ENCODE results near the gene NAT8L.

The NAT8L gene

DNA sequence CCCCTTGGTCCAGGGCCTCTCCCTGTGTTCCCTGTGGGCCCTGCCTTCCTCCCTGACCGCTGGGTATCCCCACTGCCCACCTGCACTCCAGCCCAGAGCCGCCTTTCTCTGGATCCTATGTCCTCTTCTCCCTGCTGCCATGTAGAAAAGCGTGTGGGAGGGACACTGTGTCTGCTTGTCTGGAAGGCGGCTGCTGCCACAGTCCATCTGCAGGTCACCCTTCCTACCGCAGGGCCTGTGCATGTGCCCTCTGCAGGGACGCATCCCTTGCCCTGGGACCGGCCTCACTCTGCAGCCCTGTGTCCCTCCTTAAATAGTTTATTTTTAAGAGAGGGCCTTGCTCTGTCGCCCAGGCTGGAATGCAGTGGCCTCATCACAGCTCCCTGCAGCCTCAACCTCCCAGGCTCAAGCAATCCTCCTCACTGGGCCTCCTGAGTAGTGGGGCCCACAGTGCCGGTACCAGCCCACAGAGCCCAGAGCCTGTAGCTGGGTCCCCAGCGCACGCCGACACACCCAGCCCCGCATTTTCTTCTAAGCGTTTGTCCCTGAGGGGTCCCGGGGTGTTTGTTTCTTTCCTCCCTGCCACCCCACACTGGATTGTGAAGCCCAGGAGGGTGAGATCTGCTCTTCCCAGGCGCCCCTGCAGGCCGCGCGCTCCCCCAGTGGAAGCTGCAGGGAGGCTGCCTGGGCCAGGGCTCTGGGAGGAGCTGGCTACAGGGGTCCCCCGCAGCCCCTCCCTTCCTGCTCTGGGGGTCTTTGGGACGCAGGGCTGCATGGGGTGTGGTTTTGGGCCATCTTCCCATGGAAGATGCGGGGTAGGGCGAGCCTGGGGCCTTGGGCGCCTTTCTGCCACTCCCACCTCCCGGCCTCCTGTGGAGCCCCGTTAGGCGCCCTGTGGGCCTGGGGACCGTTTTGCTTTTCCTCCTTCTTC lies 12.8 kb upstream of the NAT8L start:
- no peak for DNase-seq

DNA sequence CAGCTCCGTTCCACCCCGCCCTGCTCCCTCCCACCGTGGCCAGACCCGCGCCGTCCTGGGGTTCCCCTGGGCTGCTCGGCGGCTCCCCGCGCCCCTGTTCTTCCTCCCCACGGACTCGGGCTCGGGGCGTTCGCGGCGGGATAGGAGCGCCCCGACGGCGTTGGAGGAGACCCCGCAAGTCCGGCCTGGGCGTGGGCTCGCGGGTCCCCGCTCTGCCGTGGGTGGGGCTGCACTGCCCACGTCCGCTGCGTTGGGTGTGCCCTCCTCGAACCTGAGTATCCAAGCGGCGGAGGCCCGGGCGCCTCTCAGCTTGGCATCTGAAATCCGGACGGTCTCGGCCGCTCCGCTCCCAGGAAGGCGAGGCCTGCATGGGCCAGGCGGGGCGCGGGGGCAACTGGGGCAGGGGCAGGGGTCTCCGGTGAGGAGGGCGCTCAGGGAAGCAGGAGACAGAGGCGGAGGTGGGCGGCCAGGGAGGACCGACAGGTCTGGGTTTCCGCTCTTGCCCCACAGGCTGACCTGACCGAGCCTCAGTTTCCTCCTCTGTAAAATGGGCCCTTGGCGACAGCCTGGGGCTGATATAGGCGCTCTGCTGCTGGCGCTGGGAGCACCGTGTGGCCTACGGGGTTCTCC lies 12.0 kb upstream of the NAT8L start:
- DNase-seq: no peak

DNA sequence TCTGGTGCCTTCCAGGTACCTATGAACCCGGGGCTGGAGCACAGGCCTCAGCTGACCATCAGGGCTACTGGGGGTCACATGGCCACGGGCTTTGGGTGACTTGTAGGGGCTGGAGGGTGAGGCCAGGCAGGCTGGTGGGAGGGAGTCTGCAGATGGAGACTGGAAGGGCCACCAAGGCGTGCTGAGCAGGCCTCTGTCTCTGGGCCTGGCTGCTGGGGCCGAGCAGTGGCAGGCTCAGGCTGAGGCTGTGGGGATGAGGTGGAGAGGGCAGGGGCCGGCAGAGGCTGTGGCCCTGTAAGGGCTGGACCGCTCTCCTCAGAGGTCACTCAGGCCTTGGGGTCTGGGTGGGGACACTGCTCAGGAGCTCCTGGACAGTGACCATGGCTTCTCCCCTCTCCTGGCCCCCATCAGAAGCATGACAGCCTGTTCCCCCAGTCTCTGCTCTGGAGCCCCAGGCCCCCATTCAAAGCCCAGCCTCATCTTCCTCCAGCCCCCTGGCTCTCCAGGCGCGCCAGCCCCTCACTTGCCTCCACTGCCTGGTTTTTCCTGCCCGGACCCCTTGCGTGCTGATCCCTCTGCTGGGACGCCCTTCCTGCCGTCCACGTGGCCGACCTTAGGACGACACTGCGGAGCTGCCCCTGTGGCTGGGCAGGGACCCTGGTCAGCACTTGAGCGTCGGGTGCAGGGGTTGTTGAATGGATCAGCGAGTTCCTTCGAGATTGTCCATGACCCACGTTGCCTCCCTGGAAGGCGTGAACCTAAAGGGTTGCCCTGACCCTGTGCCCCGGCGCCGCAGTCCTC lies 11.1 kb upstream of the NAT8L start:
- DNase-seq: no peak

DNA sequence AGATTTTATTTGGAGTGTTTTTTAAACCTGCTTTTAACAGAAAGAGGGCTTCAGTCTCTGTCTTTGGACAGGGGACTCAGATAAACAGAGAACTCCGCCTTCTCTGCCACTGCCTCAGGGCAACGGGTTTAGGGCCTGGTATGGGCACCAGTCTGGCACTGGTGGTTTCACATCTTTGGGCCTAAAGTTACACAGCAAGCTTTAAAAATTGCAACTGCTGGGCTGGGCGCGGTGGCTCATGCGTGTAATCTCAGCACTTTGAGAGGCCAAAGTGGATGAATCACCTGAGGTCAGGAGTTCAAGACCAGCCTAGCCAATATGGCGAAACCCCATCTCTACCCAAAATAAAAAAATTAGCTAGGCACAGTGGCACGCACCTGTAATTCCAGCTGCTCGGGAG lies 10.3 kb upstream of the NAT8L start:
- DNase-seq: no peak

DNA sequence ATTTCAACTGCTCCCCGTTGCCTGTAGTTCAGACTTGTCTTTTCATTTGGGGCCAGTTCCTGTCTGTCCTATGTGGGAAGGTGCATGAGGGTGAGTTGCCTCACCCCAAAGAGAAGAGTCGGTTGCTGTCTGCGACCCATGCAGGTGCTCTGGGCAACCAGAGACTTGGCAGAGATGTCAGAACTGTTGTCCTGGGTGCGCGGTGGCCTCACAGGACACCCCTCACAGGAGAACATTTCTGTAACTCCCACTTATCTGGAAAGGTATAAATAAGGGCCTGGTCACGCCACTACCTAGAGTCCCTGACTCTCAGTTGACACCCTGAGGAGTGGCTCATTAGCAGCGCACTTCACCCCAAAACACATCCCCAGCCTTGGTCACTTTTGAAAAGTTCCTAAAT lies 9.7 kb upstream of the NAT8L start:
- no peak for DNase-seq

DNA sequence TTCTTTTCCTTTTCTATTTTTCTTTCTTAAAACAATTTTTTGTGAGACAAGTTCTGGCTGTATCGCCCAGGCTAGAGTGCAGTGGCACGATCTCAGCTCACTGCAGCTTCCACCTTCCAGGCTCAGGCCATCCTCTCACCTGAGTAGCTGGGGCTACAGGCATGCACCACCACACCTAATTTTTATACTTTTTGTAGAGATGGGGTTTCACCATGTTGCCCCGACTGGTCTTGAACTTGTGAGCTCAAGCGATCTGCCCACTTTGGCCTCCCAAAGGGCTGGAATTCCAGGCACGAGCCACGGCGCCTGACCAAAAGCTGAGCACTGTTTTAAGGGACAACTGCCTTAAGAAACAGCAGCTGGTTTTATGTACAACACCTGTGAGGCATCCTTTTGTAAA lies 9.3 kb upstream of the NAT8L start:
- no peak for DNase-seq

DNA sequence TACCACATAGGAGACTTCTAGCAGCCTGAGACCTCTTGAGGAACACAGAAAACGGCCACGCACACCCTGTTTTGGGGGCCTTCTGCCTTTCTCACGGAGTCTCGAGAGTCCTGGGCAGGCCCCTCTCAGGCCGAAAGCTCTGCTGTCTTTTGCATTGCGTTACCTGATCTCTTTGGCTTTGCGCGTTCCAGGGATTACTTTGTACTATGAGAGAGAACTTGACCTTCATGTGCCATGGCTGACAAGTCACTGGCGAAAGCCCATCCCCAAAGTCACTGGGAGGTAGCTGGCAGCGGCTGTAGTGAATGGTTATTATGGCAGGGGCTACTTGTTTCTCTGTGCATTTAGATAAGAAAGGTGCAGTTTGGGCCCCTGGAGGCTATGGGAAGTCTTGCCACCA lies 8.0 kb upstream of the NAT8L start:
- DNase-seq: no peak

DNA sequence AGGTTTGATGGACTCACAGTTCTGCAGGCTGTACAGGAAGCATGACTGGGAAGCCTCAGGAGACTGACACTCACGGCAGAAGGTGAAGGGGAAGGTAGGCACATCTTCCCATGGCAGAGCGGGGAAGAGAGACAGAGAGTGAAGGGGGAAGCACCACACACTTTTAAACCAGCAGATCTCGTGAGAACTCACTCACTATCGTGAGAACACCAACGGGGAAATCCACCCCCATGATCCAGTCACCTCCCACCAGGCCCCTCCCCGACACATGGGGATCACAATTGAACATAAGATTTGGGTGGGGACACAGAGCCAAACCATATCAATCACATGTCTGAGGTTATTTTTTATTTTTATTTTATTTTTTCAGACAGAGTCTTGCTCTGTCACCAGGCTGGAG lies 4.9 kb upstream of the NAT8L start:
- no peak for DNase-seq

DNA sequence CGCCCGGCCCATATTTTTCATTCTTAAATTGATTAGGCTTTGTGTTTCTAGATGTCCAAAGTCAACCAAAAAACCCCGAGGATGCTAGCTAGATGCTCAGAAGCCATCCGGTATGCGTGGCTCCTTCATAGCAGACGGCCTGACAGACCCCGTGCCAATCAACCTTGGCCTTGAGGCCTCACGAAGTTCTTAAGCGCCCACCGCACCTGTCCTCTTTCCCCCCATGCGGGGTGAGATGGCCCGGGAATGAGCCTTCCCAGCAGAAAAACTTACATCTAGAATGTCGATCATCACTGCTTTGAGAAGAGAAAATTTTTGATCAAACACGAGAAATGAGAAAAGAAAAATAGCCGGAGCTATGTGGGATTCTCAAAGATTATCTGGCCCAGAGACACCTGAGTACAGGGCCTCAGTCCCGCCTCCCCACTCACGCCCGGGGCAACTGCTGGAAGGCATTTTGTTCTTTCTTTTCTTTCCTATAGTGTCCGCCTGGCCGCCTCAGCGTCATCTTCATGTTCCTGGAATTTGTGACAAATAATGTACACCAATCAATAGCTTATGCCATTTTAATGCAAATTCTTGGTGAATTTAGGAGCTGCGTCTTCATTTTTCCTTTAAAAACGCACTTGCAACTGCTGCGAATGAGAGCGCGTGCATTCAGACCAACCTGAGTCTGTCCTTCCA lies 1.6 kb upstream of the NAT8L start:
- DNase-seq: no peak

DNA sequence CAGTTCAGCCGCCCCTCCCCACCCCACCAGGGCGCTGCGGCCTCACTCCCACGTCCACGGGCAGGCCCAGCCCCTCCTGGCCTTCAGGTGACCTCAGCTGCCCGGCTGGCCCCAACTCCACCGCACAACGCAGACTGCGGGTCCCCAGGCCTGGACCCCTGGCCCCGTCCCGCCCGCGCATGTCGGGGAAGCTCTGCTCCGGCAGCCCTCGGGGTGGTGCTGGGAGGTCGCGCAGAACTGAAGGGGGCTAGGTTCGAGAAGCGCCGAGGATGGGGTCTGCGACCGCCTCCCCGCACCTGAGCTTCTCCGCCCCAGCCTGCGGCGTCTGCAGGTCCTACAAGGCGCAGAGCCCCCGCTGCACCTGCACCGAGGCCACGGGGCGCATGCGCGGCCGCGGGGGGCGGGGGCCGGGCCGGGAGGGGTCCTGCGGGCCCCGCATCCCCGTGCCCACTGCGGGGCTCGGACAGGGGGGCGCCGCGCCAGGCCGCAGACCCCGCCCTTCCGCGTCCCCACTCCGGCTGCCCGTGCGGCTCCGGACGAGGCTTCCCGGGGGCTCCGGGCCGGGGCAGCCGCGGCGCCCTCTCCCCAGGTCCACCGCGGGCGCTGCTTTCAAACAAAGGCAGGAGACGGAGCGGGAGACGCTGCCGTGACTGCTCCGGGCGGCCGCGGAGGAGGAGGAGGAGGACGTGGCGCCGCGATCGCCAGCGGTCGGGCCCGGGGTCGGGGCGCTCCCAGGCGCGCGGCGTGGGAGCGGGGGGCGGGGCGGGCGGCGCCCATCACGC lies 672 bp upstream of the NAT8L start:
- DNase-seq: no peak

DNA sequence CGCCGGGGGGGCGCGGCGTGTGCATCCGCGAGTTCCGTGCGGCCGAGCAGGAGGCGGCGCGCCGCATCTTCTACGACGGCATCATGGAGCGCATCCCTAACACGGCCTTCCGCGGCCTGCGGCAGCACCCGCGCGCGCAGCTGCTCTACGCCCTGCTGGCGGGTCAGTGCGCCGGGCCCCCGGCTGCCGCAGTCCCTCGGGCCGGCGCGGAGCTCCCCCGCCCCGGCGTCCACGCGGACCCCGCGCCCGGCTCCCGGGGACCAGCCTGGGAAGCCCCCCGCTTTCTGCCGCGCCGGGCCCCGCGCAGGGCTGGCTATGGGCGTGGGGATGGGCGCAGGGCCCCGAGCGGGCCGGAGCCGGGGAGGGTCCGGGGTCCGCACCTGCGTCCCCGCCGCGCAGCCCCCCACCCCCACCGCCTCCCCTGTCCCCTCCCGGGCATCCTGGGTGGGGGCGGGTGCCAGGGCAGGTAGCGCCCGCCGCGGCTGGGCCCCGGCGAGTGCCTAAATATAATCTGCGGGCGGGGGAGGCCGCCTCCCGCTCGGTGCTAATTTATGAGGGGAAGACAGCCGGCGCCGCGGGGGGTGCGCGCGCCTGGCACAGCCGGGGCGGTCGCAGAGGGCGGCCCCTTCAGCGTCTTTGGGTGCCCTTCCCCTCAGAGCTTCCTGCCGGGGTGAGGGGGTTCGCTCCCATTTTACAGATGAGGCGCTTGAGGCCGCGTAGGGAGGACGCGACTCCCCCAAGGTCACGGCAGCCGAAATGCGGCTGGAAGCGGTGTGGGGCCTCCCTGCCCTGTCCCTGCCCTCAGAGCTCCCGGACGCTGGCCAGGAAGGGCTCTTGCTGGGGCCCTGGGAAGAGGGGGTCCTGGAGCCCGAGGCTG lies 837 bp downstream of the NAT8L start:
- DNase-seq: peak in 1 of 5 experiments; percentile 41

DNA sequence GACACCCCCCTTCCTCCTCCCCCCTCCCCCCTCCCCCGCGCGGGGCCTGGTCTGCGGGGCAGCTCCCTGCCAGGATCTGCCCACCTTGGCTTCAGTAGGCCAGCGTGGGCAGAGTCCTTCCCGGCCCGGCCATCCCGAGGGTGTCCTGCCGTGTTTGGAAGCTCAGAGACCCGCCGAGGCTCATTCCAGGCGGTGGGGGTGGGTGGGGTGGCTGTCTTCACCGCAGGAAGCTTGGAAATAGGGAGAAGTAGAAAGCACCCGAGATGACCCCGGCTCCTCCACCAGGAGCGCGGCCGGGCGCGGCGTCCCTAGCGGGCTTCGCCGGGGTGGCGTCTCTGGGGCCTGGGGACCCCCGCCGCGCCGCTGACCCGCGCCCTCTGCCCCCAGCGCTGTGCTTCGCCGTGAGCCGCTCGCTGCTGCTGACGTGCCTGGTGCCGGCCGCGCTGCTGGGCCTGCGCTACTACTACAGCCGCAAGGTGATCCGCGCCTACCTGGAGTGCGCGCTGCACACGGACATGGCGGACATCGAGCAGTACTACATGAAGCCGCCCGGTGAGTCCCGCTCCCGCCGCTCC lies 1.6 kb downstream of the NAT8L start:
- no peak for DNase-seq

DNA sequence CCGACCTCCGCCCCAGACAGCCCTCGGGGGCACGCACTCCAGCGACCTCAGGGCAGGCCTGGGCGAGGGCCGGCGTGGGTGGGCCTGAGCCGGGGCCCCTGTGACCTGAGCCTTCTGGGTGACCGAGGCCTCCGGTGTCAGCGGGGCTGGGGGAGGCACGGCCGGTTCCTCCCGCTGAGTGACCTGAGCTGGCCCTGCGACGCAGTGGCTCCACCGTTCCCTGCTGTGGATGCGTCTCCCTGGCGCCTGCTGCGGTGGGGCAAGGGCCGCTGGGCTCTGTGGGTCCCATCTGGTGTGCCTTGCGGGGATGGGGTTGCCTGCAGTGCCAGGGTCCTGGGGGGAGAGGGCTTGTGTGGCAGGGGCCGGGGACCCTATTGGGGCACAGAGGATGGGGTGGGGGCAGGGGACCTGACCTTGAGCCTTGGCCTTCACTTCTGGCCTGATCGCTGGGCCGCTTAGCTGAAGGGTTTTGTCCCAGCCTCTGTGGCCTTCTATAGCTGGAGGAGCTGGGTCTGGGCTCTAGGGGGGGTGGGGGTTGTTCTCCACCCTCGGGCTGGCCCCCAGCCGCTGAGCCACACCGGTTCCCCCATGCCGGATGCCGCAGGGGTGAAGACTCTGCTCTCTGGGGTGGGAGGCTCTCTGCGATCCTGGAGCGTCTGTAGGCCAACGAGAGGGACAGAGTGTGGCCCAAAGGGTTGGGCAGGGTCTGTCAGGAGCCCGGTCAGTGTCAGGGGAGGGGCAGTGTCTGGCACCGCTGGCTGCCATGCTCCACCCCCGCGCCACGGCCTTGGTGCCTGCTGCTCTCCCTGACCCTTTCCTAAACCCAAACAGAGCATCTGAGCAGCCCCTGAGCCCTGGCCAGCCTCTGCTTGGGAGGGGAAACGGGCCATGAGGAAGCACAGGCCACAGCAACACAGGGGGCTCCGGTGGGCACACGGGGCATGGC lies 2.3 kb downstream of the NAT8L start:
- DNase-seq: no peak

DNA sequence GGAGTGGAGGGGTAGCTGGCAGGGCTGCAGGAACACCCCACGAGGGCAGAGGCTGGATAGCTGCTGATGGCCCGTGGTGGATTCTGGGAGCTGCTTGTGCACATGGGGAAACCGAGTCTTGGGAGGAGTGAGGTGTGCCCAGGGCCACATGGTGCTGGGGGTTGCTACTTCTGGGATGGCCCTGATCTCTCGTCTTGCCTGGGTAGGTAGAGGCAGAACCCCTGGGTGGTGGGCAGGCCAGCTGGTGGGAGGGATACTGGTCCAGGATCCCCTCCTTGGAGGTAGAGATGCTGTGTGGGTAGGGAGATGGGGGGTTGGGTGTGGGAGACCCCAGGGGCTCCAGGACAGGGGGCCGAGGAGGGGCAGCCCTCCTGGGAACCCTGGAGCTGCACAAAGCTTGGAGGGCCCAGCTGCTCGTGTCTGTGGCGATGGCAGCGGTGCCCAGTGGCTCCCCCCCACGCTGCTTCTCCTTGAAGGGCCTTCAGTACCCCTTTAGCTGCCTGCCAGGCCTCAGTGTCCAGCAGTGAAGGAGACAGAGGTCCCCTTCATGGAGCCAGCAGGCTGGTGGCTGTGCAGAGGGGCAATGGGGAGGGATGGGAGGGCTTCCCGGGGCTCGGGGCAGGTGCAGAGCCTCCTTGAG lies 3.2 kb downstream of the NAT8L start:
- no peak for DNase-seq

DNA sequence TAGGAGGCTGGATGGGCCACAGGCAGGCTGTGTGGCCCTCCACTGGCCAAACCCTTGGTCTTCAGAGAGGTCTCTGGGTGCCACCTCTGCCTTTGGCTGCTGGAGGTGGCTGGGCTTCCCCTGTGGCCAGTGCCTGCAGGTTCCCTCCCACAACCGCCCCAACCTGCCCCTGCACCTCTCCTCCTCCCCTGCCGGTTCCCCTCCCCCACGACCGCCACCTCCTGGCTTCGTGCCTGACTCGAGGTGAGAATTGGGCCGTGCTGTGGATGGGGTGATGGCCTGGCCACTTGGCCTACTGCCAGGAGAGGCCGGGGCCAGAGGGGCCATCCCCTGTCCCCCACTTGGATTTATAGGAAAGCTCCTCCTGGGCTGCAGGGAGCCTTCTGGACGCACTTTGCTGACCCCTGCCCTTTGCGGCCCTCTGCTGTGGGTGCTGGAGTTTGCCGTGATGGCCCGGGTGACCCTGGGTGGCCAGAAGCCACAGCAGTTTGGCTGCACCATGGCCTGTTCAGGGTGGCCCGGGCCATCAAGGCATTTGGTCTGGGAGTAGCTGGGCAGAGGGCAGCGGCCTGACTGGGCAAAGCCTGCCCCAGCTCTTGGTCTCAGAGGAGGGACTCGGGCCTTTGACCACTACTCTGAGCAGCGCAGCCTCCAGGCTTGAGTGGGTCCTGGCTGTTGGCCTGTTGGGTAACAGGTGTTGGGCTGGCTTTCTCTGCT lies 3.8 kb downstream of the NAT8L start:
- no peak for DNase-seq

DNA sequence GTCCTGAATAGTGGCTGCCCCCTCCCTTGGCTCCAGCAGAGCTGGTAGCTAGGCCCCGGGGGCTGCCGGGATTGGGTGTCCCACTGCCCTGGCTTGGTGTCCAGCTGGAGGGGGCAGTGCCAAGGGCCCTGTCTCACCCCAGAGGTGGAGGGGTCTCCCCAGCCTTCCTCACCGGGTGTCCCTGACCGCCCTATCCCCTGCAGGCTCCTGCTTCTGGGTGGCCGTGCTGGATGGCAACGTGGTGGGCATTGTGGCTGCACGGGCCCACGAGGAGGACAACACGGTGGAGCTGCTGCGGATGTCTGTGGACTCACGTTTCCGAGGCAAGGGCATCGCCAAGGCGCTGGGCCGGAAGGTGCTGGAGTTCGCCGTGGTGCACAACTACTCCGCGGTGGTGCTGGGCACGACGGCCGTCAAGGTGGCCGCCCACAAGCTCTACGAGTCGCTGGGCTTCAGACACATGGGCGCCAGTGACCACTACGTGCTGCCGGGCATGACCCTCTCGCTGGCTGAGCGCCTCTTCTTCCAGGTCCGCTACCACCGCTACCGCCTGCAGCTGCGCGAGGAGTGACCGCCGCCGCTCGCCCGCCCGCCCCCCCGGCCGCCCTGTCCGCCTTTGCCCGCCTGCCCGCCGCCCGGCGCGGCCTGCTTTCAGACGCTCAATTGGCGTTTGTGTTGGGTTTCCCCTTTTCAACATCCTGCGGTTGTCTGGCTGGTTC lies 4.6 kb downstream of the NAT8L start:
- DNase-seq: no peak

DNA sequence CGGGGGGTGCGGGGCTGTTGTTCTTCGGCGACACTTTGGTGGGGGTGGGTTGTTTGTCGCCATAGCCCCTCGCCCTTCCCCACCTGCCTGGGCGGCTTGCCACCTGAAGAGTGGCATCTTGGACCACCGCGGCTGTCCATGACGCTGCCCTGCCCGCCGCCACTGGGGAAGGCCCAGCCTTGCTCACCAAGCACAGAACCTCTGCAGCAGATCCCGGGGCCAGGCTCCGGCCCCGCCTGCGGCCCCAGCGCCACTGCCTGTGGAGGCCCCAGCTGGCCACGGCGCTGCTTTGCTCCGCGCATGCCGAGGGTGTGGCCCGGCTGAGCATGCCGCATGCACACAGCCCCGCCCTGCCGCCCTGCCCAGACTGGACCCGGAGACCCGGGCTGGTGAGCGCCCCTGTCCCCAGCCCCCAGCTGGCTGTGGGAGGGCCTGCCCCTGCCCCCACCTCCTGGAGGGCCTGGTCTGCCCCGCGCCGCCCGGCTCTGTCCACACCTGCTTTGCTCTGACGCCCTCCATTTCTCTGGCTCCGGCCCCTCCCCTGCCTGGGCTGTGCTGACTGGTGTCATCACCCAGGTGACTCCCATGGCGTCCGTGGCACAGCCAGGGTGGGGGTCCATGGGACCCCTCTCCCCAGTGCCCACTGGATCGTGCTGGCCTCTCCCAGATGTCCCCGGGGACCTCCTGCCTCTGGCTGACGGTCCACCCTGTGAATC lies 5.3 kb downstream of the NAT8L start:
- DNase-seq: no peak

Measured in T-helper 2 cell (primary cell).